SK-N-SH (cell line): Measurements from ENCODE around the gene ABCA7.

Experiments
- CTCF ChIP-seq: fragments of 200-600 bp; sonication (generic); IDR thresholded peaks from 2 replicates; pipeline ENCODE4 v1.6.1; 2017; ENCODE audit warnings: antibody characterized with exemption, mild to moderate bottlenecking, moderate library complexity
- ELF1 ChIP-seq: IDR thresholded peaks from 2 replicates; pipeline ENCODE4 v1.4.0; 2012
- EZH2phosphoT487 ChIP-seq: fragments of 200-600 bp; sonication (generic); IDR thresholded peaks from 2 replicates; pipeline ENCODE4 v1.6.1; 2017; ENCODE audit warnings: low read depth, mixed run types, mild to moderate bottlenecking, antibody characterized with exemption, moderate library complexity, borderline replicate concordance
- POLR2AphosphoS5 ChIP-seq: IDR thresholded peaks from 2 replicates; pipeline ENCODE4 v1.6.1; 2012; ENCODE audit warnings: low read depth, low read length
- RAD21 ChIP-seq: IDR thresholded peaks from 2 replicates; pipeline ENCODE4 v1.6.1; 2012; ENCODE audit warnings: mild to moderate bottlenecking, low read length
- REST ChIP-seq: IDR thresholded peaks from 2 replicates; pipeline ENCODE4 v1.6.1; 2012; ENCODE audit warnings: mild to moderate bottlenecking, low read depth, low read length, moderate library complexity
- RFX5 ChIP-seq: IDR thresholded peaks from 2 replicates; pipeline ENCODE4 v1.6.1; 2012; ENCODE audit warnings: mild to moderate bottlenecking, improper control_type of control experiment, low read length
- TEAD4 ChIP-seq: IDR thresholded peaks from 2 replicates; pipeline ENCODE4 v1.4.0; 2012; ENCODE audit warnings: mild to moderate bottlenecking, borderline replicate concordance; ENCODE audit not compliant: insufficient read depth
- YY1 ChIP-seq: IDR thresholded peaks from 2 replicates; pipeline ENCODE4 v1.4.0; 2012; ENCODE audit warnings: low read depth, mild to moderate bottlenecking

GRCh38 chr19:1089126-1089771 is 49.3 kb downstream of the ABCA7 start:
- no peak for TF ChIP-seq CTCF
- TF ChIP-seq TEAD4 = no peak
- TF ChIP-seq REST = no peak
- TF ChIP-seq RAD21 = no peak
- no peak for TF ChIP-seq EZH2phosphoT487
- no peak for TF ChIP-seq RFX5
- no peak for TF ChIP-seq ELF1
- no peak for TF ChIP-seq YY1
- no peak for TF ChIP-seq POLR2AphosphoS5
